HG02642 (cell line): Measurements from ENCODE around the gene CFP.
"Not testable (repeated sequence)": the region's sequence is repeated elsewhere in the genome, so short reads cannot be mapped to it uniquely, and the experiment has no call there.

ENCODE experiments used
- ATAC-seq: cut with Tn5 transposase; IDR thresholded peaks from one replicate; pipeline ENCODE4 v1.9.1; 2021; ENCODE audit warnings: mild to moderate bottlenecking; ENCODE audit not compliant: unreplicated experiment, poor library complexity

CFP gene

DNA sequence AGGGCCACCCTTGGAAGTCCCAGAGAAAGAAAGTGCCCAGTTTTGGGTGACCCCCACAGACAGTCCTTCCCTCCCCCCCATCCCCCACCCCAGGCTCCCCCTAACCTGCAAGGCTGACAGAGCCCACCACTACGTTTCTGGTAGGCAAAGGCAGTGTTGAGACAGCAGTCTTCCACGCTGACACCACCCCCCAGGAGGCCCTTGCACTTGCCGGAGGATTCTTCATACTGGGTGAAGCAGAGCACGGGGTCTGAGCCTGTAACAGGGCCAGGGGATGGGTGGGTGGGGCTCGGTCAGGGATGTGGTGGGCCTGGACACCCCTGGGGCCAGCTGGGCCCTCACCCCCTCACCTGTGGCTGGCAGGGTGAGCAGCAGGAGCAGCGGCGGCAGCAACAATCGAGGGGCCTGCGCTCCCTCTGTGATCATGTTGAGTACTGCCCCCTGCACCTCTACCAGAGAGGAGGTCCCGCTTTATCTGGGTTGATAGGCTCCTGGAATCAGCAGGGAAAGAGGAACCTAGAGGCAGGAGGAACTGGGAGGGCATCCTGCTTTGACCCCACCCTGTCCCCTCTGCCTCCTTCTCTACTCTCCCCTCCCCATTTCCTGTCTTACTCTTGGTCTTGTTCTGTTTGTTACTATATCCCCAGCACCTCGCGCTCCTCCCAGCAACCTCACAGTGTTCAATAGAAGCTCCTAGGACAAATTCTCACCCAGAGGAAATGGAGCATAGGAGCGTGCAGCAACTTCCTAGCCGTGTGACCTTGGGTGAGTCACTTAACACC is at the start of gene CFP:
TSS of gene CFP (minus strand) at position 512 of the 782 bp plus-strand sequence. CDS start at position 426, 86 bp downstream.
- no peak for ATAC-seq

DNA sequence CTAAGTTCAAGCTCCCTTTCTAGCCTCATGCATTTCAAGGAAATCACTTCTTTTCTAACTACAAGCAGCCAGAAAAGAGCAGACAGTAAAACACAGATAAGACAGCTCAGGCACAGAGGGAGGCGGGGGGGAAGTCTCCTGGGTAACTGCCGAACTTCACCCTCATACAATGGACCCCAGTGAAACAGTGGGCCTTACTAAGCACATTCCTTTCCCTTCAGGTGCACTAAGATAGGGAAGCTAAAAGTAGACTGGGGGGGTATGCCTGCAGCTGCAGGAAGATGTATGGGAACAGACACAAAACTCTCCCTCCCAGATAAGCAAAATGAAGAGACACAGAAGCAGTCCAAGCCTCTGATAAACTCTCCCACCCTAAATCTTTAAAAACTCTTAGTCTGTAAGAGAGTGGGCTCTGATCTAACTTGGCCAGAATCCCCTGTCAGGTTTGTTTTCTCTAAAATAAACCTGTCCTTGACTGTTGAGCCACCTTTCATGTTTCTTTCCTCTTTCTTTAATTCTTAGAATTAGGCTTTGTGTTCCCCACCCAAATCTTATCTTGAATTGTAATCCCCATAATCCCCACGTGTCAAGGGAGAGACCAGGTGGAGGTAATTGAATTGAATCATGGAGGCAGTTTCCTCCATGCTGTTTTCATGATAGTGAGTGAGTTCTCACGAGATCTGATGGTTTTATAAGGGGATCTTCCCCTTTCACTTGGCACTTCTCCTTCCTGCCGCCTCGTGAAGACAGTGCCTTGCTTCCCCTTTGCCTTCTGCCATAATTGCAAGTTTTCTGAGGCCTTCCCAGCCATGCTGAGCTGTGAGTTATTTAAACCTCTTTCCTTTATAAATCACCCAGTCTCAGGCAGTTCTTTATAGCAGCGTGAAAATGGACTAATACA is 46.5 kb upstream of the CFP start:
- not testable (repeated sequence) for ATAC-seq

- no peak for ATAC-seq
Measured at GRCh38 chrX:47674776-47675175, 45.0 kb upstream of the CFP start.

DNA sequence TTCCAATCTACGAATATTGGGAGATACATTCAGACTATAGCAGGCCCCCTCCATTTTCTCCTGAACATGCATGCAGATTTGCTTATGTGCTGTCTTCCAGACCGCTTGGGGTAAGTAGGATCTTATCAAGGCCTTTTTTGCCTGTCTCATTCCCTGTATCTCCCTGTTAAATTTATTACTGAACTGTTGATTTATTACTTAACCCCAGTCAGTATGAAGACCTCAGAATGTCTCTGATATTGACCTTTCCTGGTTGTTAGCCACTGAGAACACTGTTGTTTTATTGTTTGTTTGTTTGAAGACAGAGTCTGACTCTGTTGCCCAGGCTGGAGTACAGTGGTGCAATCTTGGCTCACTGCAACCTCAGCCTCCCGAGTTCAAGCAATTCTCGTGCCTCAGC is 36.1 kb upstream of the CFP start:
- ATAC-seq = not testable (repeated sequence)

DNA sequence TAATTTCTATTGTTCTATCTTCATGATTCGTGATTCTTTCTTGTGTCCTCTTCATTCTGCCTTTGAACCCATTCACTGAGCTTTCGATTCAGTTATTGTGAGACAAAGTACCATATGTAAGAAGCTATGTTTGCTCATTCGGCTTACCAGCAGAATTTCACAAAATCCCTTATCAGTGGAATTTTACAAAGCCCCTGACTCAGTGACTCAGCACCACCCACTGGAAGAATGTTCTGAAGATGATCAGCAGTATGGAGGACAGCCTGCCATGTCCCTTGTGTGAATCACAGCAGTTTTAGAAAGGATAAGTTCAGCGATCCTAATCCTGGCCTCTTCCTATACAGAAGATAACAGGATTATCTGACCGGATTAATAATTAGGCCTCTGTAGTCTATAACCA is 35.0 kb upstream of the CFP start:
- no peak for ATAC-seq

- no peak for ATAC-seq
Measured at GRCh38 chrX:47662144-47662657, 32.5 kb upstream of the CFP start.

DNA sequence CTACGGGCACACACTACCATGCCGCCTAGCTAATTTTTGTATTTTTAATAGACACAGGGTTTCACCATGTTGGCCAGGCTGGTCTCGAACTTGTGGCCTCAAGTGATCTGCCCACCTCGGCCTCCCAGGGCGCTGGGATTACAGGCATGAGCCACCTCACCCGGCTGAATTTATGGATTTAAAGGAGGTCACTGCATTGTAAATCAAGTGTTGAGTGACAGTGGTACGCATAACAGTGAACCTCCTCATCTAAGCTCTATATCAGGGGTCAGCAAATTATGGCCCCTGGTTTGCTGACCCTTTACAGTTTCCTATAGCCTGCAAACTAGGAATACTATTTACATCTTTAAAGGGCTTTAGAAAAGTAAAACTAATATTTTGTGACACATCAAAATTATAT is 31.8 kb upstream of the CFP start:
- ATAC-seq = no peak

DNA sequence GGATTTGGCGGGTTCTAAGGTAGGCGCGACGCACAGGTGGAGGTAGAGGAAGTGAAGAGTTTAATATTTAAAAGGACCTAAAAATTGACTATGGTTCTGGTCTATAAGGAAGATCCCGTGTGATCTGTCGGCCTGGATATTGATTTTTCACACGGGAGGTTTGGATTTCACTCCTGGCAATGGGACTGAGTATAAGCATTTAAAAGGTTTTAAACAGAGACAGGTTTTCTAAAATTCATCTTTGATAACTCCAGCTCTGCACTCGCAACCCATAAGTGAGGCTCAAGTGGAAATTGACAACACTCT is 29.6 kb upstream of the CFP start:
- no peak for ATAC-seq

DNA sequence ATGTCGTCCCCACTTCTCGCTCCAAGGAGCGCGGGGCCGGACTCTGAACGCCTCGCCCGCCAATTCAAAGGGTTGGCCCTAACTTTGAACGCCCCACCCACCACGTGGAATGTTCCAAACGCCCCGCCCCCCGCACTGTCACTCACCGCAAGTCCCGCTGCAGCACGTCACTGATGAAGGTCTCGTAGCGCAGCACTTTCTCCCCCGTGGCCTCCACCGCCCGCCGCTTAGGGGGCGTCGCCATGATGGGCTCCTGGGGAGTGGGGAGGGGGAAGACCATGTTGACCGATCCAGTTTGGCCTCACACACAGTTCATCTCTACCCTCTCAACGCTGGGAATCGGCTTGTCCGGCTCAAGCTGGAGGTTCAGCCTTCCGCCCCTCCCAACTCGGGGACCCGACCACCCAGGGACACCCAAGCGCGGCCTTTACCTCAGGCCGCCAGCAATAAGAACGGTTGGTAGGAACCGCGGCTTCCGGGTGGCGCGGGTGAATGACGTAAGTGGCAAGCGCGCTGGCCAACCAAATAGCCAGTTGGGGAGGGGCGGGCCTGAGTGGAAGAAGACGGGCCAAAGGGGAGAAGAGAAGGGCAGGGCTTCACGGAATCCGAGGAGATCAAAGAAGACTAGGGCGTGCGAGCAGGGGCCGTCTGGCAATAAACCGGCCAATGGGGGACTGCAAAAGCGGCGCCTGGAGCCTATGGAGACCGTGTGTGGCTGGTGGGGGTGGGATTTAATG is 29.1 kb upstream of the CFP start, which contains the start of gene UXT:
TSS of gene UXT (minus strand) at position 497 of the 737 bp plus-strand sequence. CDS start at position 244, 253 bp downstream.
- peak; percentile 82 for ATAC-seq

DNA sequence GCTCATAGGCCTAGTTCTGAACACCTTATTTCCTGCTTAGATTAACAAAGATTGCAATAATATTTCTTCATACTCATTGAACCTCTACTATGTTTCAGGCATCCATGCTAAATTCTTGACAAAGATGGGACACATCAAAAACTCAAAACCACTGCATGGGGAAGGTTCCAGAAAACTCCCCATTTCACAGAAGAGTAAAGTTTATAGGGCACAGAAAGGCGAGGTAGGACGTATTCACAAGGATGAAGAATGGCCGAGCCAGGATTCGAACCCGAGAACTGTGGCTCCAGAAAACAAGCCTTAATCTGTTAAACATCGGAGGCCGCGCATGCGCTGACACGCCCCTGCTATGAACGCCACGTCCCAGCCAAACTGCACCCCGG is 28.6 kb upstream of the CFP start:
- ATAC-seq = no peak

DNA sequence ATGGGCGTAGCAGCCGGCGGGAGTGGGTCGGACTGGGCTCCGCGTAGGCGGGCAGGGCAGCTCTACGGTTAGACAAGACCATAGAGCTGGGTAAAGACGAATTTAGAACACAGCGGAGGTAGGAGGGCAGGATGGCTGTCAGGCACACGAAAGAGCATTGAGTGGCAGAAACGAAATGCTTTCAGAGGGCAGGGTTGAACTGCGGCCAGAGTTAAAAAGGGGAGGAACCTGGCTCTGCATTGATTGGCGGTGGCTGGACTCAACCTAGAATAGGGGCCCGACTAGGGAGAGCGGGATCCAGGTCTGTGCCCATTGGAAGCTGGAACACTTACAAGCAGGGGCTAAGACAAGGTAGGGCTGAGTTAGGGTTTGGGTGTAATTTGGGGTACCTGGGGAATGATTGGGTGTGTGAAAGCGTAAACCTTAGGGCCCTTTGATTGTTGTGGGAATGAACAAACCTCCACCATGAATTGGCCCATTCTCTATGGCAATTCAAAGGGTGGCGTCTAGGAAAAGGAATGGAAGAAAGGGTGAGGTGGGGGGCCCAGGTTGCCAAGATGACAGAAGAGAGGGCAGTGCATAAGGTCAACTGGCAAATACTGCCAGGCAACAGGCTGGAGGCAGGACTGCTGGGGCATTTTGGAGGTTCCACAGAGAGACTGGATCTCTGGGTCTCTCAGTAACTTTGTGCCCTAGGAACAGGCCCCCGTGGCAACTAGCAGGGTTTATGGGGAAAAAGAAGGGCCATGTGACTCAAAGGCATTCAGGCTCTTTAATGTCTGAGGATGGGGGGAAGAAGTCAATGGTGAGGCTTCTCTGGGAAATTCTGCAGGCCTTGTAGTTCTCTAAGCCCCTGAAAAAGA is 21.5 kb upstream of the CFP start:
- ATAC-seq = no peak

DNA sequence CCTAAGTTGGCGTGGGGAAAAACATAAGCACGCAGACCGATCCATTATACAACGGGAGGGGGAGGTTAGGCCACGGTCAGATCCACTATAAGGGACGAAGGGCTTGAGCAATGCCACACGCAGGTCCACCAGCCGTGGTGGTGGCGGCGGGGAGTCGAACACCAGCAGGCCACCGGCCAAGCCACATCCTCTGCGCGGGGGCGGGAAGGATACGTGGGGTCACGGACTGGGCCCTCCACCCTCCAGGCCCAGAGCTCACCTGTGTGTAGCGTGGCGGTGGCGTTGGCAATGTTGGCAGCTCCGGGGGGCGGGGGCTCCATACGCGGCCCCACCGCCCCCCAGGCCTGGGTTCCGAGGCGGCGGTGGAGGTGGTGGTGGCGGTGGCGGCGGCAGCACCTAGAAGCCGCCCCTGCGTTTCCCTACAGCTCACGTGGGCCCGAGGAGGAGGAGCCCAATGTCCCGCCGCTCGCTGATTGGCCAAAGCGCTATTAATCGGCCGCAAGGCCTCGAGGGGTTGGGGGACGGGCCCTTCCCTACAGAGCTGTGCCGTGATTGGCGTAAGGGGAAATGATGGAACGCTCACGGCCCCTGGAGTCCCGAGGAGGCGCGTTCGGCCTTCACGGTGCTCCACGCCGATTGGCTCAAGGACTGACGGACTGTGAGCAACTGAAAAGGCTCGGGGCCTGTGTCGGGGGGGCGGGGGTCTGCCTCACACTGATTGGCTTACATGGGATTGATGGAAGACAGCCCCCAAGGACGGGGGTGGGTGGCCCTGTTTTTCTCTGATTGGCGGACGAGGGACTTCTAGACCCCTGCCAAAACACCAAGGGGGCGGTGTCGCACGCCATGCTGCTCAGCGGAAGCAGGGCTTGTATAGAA is 20.7 kb upstream of the CFP start, which contains the start of gene ELK1:
TSS of gene ELK1 (minus strand) at position 400 of the 879 bp plus-strand sequence. CDS start 9,122 bp downstream, outside the sequence.
- ATAC-seq = peak; percentile 92

DNA sequence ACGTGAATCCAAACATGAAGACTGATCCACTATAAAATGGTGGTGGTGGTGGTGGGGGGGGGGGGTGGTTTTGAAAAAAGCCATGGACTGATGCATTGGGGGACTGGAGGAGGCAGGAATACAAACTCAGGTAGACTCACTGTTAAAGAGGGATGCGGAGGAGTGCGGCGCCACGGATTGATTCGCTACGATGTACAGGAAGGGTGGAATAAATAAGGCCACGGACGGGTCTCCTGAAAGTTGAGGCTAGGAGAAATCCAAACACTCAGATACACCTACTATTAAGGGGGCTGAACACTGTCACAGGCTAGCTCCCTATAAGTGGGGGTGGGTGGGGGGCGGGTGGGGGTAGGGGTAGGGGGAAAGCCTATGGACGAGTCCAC is 20.0 kb upstream of the CFP start:
- no peak for ATAC-seq

- ATAC-seq = no peak
Measured at GRCh38 chrX:47649271-47649670, 19.5 kb upstream of the CFP start.

DNA sequence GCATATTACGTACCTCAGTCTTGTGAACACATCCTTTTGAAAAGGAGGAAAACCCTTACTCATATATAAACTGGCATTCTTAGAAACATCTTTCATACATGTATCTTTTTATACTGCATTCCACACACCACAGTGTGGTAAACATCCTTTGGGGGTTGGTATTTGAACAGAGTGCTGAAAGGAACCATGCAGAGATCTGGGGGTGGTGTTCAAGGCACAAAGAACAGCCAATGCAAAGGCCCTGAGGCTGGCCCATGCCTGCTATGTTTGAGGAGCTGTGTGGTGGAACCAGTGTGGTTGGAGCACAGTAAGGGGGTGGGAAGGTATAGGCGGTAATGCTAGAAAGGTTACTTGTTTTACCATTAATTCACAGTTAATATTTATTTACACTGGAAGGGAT is 18.6 kb upstream of the CFP start:
- no peak for ATAC-seq

- ATAC-seq = no peak
Measured at GRCh38 chrX:47646636-47647035, 16.9 kb upstream of the CFP start.

- ATAC-seq = no peak
Measured at GRCh38 chrX:47645530-47645929, 15.8 kb upstream of the CFP start.

- no peak for ATAC-seq
Measured at GRCh38 chrX:47644557-47645091, 14.9 kb upstream of the CFP start.
